Central memory CD8-positive, alpha-beta T cell (primary cell): ENCODE measurements around the gene BAZ1A.
A peak's percentile ranks its signal among the peaks of the same experiment; 100 is the strongest.

Experiments used
- ATAC-seq: fragments of 150-1000 bp; cut with Tn5 transposase; replicated peaks from 2 replicates; pipeline ENCODE4 v1.10.0; 2022; ENCODE audit warnings: mild to moderate bottlenecking, moderate FRiP score, moderate number of reproducible peaks; ENCODE audit not compliant: poor library complexity, severe bottlenecking; ENCODE audit errors: extremely low read depth
- DNase-seq, 2 donors: peaks; one replicate each; pipeline ENCODE4 v3.0.0; 2021; ENCODE audit warnings: low spot score in 2 of 2
- H3K27ac Mint-ChIP-seq: one replicate; pipeline ENCODE4 v1.8.0; 2022; ENCODE audit warnings: low read depth, mild to moderate bottlenecking, moderate library complexity, mixed read lengths
- H3K27me3 Mint-ChIP-seq: one replicate; pipeline ENCODE4 v1.8.0; 2022; ENCODE audit warnings: mixed read lengths
- H3K36me3 Mint-ChIP-seq: one replicate; pipeline ENCODE4 v1.8.0; 2022; ENCODE audit warnings: mild to moderate bottlenecking, moderate library complexity, mixed read lengths; ENCODE audit not compliant: insufficient read depth
- H3K4me1 Mint-ChIP-seq: one replicate; pipeline ENCODE4 v1.8.0; 2022; ENCODE audit warnings: mixed read lengths
- H3K4me3 Mint-ChIP-seq: one replicate; pipeline ENCODE4 v1.8.0; 2022; ENCODE audit warnings: mild to moderate bottlenecking, moderate library complexity, mixed read lengths
- H3K9me3 Mint-ChIP-seq: one replicate; pipeline ENCODE4 v1.8.0; 2022; ENCODE audit warnings: mixed read lengths

The BAZ1A gene, protein sequence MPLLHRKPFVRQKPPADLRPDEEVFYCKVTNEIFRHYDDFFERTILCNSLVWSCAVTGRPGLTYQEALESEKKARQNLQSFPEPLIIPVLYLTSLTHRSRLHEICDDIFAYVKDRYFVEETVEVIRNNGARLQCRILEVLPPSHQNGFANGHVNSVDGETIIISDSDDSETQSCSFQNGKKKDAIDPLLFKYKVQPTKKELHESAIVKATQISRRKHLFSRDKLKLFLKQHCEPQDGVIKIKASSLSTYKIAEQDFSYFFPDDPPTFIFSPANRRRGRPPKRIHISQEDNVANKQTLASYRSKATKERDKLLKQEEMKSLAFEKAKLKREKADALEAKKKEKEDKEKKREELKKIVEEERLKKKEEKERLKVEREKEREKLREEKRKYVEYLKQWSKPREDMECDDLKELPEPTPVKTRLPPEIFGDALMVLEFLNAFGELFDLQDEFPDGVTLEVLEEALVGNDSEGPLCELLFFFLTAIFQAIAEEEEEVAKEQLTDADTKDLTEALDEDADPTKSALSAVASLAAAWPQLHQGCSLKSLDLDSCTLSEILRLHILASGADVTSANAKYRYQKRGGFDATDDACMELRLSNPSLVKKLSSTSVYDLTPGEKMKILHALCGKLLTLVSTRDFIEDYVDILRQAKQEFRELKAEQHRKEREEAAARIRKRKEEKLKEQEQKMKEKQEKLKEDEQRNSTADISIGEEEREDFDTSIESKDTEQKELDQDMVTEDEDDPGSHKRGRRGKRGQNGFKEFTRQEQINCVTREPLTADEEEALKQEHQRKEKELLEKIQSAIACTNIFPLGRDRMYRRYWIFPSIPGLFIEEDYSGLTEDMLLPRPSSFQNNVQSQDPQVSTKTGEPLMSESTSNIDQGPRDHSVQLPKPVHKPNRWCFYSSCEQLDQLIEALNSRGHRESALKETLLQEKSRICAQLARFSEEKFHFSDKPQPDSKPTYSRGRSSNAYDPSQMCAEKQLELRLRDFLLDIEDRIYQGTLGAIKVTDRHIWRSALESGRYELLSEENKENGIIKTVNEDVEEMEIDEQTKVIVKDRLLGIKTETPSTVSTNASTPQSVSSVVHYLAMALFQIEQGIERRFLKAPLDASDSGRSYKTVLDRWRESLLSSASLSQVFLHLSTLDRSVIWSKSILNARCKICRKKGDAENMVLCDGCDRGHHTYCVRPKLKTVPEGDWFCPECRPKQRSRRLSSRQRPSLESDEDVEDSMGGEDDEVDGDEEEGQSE (N-terminal part only)

DNA sequence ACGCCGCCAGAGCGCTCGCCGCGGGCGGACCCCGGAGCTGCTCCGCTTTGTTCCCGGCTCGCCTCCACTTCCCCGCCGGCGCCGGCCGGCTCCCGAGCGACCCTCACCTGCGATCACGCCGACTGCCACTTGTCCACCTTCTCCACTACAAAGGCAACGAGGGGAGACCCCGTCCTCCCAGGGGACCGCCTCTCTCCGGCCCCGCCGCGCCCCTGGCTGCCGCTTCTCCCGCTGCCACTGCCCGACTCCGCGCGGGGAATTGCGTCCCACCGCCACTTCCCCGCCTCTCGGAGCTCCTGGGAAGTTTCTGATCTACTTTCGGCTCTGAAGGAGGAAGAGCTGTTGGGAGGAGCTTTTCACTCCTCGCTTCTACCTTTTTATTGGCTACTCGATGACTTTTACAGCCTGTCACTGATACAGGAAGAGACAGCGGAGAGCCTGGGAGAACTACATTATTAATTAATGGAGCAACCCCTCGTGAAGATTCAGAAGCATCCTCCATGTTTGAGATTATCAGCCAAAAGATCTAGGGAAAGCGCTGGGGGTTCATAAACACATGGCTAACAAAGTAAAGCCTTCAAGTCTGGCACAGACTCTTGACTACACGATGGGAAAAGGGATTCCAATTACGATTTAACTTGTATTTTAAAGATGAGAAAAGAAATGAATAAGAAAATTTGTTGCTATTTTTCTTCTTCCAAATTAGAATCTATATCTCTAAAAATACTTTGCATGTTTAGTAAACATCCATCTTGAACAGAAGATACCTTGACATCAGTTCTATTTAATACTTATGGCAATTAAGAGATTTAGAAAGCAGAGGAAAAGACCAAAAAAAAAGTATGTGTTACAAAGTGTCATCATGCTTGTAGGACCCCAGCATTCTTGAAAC lies at the start of gene BAZ1A:
BAZ1A (minus strand) TSS at position 330 of the 892 bp plus-strand sequence. CDS start 756 bp downstream, outside the sequence.
- peaks cover 25% of the 10 kb centered on the region for H3K4me1 Mint-ChIP-seq
- no peaks in the 10 kb centered on the region for H3K9me3 Mint-ChIP-seq
- peak within 1 kb of the TSS; percentile 100 for H3K27ac Mint-ChIP-seq
- peak; percentile 17 to 24 for DNase-seq
- H3K4me3 Mint-ChIP-seq: peak within 1 kb of the TSS; percentile 100
- peaks cover 23% of the 10 kb centered on the region for H3K36me3 Mint-ChIP-seq
- H3K27me3 Mint-ChIP-seq: no peaks in the 10 kb centered on the region
- ATAC-seq: no peak

DNA sequence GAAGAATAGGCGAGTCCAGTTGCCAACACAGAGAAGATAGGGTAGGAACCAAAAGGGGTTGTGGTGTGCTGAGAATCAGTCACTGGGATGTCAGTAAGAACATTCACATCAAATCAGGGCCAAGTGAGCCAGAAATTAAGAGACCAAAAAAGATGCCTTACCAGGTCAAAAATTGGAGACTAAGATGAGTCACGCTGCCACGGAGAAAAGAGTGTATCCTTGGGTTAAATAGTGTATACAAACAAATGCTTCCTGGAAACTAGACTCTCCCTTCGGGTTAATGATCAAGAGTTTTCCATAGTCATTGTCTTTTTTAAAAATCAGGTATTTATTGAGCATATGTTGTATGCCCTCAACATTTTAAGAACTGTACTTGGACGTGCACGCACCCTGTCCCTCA lies 45.2 kb upstream of the BAZ1A start:
- H3K27ac Mint-ChIP-seq: no peak overlapping the region
- H3K27me3 Mint-ChIP-seq: no peaks in the 10 kb centered on the region
- DNase-seq: no peak
- H3K4me1 Mint-ChIP-seq: no peaks in the 10 kb centered on the region
- no peaks in the 10 kb centered on the region for H3K36me3 Mint-ChIP-seq
- no peak overlapping the region for H3K4me3 Mint-ChIP-seq
- ATAC-seq: no peak
- H3K9me3 Mint-ChIP-seq: no peaks in the 10 kb centered on the region

DNA sequence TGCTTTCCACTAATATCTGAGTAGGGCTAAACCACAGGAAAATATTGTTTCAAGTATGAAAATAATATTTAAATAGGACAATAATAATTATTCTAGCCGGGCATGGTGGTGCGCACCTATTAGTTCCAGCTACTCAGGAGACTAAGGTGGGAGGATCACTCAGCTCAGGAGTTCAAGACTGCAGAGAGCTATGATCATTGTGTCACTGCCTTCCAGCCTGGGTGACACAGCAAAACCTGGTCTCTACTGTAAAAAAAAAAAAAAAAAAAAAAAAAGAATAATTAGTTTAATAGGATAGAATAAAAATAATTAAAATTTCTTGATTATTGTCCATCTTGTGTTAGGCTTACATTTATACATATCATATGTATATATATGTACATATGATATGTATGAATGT lies 38.5 kb upstream of the BAZ1A start:
- H3K27ac Mint-ChIP-seq: no peak overlapping the region
- ATAC-seq: no peak
- H3K4me1 Mint-ChIP-seq: no peaks in the 10 kb centered on the region
- no peaks in the 10 kb centered on the region for H3K9me3 Mint-ChIP-seq
- H3K27me3 Mint-ChIP-seq: no peaks in the 10 kb centered on the region
- no peaks in the 10 kb centered on the region for H3K36me3 Mint-ChIP-seq
- no peak overlapping the region for H3K4me3 Mint-ChIP-seq
- no peak for DNase-seq

DNA sequence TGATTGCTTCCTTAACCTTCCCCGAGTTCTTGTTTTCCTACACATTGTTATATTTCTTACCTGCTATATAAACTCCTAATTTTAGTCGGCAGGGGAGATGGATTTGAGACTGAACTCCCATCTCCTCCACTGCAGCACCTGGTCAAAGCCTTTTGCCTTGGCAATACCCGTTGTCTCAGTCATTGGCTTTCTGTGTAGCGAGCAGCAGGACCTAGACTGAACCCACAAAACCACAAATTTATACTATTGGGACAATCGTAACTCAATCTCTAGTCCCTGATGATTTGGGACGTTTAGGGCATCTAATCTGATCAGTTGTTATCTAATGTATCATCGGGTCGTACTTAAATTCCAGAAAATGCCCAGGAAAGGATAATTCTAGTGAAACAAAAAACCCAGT lies 37.8 kb upstream of the BAZ1A start:
- H3K4me3 Mint-ChIP-seq: no peak overlapping the region
- no peak for ATAC-seq
- no peak for DNase-seq
- H3K27me3 Mint-ChIP-seq: no peaks in the 10 kb centered on the region
- H3K9me3 Mint-ChIP-seq: no peaks in the 10 kb centered on the region
- H3K27ac Mint-ChIP-seq: no peak overlapping the region
- no peaks in the 10 kb centered on the region for H3K4me1 Mint-ChIP-seq
- no peaks in the 10 kb centered on the region for H3K36me3 Mint-ChIP-seq

DNA sequence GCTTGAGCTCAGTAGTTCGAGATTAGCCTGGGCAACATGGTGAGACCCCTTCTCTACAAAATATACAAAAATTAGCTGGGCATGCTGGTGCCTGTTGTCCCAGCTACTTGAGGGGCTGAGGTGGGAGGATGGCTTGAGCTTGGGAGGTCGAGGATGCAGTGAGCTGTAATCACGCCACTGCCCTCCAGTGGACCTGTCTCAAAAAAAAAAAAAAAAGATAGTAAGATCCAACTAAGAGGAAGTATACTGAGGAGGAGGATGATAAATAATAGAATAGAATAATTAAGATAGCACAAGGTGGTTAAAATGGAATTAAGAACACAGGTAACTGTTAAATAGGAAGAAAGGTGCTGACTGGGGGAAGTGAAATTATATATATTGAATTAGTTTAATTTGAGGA lies 37.0 kb upstream of the BAZ1A start:
- Mint-ChIP-seq H3K9me3 (no peaks in the 10 kb centered on the region), H3K27me3 (no peaks in the 10 kb centered on the region), H3K4me3 (no peak overlapping the region), H3K4me1 (no peaks in the 10 kb centered on the region), H3K27ac (no peak overlapping the region), H3K36me3 (no peaks in the 10 kb centered on the region)
- ATAC-seq (no peak), DNase-seq (no peak)

DNA sequence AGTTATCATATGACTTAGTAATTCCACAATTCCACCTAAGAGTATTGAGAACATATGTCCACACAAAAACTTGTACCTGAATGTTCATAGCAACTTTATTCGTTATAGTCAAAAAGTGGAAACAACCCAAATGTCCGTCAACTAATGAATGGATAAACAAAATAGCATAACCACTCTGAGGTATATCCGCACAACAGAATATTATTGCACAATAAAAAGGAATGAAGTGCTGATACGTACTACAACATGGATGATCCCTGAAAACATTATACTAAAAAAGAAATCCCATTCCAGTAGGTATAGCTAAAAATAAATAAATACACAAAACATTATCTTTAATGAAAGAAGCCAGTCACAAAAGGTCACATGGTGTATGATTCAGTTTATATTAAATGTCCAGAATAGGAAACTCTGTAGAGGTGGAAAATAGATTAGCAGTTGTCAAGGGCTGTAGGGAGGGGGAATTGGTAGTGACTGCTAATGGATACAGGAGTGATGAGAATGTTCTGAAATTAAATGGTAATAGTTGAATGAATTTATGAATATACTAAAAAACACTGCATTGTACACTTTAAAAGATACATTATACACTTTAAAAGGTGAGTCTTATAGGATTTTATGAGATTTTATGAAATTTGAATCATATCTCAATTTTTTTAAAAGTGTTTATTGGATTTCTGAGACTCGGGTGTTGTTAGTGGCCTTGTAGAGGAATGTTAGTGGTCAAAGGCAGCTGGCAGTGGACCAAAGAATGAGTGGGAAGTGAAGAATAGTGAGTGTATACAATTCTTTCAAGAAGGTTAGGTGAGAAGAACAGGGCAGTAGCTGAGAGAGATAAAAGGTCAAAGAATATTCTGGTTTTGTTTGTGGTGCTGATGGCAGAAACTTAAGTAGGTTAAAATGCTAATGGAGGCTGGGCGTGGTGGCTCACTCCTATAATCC lies 36.3 kb upstream of the BAZ1A start:
- Mint-ChIP-seq H3K4me1 (no peaks in the 10 kb centered on the region), H3K36me3 (no peaks in the 10 kb centered on the region), H3K4me3 (no peak overlapping the region), H3K27me3 (no peaks in the 10 kb centered on the region), H3K27ac (peak overlapping the region; percentile 12), H3K9me3 (no peaks in the 10 kb centered on the region)
- ATAC-seq (no peak), DNase-seq (no peak)

DNA sequence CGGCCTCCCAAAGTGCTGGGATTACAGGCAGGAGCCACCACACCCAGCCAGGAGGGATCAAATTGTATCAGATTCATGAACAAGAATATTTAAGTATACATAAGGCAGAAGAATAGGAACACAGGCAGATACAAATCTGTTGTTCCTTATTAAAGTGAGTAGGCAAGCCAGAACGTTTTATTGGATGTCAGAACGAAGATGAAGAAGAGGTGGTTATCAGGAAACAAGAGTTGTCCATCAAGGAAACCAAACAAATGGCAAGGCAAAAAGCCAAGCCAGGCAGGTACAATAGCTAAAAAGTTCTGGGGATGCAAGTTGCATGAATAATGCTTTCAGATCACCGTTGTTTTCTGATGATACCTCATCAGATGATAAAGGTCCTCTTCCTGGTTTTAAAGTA lies 31.1 kb upstream of the BAZ1A start:
- DNase-seq (no peak), ATAC-seq (no peak)
- H3K36me3 Mint-ChIP-seq: no peaks in the 10 kb centered on the region
- H3K4me1 Mint-ChIP-seq: no peaks in the 10 kb centered on the region
- no peaks in the 10 kb centered on the region for H3K27me3 Mint-ChIP-seq
- no peaks in the 10 kb centered on the region for H3K9me3 Mint-ChIP-seq
- no peak overlapping the region for H3K27ac Mint-ChIP-seq
- H3K4me3 Mint-ChIP-seq: no peak overlapping the region

DNA sequence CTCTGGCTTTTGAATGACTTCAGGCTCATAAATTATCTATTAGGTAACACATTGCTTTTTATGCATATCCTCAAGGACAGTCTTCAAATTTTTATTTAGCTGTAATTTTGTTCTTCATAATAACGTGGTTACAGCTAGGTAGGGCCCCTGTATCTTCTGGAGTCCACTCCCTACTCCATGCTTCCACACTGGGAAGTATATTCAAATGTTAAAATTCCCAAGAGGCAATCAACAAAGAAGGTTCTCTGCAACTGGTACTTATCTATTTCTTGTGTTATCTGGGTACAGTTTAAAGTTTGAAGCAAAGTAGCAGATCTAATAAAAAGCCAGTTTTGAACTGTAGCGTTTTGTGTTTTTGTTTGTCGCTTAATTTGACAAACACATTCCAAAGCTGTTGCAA lies 20.1 kb upstream of the BAZ1A start:
- ATAC-seq (no peak), DNase-seq (no peak)
- Mint-ChIP-seq H3K27me3 (no peaks in the 10 kb centered on the region), H3K36me3 (no peaks in the 10 kb centered on the region), H3K9me3 (no peaks in the 10 kb centered on the region), H3K4me1 (no peaks in the 10 kb centered on the region), H3K4me3 (no peak overlapping the region), H3K27ac (no peak overlapping the region)

DNA sequence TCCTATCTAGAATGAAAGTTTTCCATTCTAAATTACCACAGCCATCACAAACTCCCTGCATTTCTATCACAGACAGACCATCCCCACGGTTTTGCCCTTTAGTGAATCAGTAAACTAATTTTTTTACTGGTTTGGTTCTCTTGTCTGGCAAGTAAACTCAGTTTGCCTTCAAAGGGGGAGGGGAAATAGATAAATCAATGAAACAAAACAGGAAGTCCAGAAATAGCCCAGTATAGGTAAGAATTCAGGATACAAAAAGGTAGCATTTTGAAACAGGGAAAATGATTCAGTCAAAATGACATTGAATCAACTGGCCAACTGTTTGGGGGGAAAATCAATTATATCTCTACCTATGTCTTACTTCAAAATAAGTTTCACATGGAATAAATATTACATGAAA lies 15.8 kb upstream of the BAZ1A start:
- ATAC-seq: no peak
- no peaks in the 10 kb centered on the region for H3K27me3 Mint-ChIP-seq
- H3K27ac Mint-ChIP-seq: no peak overlapping the region
- no peaks in the 10 kb centered on the region for H3K36me3 Mint-ChIP-seq
- H3K9me3 Mint-ChIP-seq: no peaks in the 10 kb centered on the region
- H3K4me1 Mint-ChIP-seq: no peaks in the 10 kb centered on the region
- no peak for DNase-seq
- H3K4me3 Mint-ChIP-seq: no peak overlapping the region

DNA sequence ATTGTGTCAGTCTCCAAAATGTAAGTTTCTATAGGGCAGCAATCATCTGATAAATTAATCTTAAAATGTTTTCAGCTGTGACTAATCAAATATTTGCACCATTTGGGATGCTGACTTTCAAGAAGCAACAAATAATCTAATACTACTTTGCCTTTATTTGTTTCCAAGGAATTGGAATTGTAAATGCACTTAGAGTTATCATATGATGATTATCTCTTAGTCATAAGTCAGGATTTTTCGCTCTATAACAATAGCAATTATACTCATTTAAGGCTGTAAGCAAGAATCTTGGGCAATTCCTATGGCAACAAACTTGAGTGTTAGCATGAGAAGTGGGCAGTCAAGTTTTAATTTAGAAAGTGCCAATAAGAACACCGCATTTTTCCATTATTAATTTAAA lies 13.0 kb upstream of the BAZ1A start:
- H3K4me3 Mint-ChIP-seq: no peak overlapping the region
- H3K27me3 Mint-ChIP-seq: no peaks in the 10 kb centered on the region
- H3K4me1 Mint-ChIP-seq: no peaks in the 10 kb centered on the region
- H3K27ac Mint-ChIP-seq: no peak overlapping the region
- ATAC-seq (no peak), DNase-seq (no peak)
- H3K36me3 Mint-ChIP-seq: no peaks in the 10 kb centered on the region
- H3K9me3 Mint-ChIP-seq: no peaks in the 10 kb centered on the region

DNA sequence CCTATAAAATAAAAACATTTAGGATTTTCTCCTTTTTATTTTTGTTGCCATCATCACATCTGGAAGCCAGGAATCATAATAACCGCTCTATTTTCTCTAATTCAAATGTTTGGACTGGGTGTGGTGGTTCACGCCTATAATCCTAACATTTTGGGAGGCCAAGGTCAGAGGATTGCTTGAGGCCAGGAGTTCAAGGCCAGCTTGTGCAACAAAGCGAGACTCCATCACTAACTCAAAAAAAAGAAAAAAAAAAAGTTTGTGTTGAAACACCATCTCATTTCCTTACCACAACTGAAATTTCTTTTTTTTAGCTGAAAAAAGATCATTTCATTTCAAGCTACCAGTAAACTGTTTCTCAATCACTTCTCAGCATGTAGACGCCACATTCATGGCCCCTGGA lies 8.8 kb upstream of the BAZ1A start:
- DNase-seq: no peak
- H3K27me3 Mint-ChIP-seq: no peaks in the 10 kb centered on the region
- no peaks in the 10 kb centered on the region for H3K9me3 Mint-ChIP-seq
- H3K4me1 Mint-ChIP-seq: no peaks in the 10 kb centered on the region
- no peak overlapping the region for H3K27ac Mint-ChIP-seq
- H3K4me3 Mint-ChIP-seq: no peak overlapping the region
- no peaks in the 10 kb centered on the region for H3K36me3 Mint-ChIP-seq
- ATAC-seq: no peak
